Stomach (tissue), 9 donors: Measurements from ENCODE around the gene SIRPB2. TPM values are rescaled to one million over a fixed set of nuclear protein-coding genes. Genes with fewer than 3 reads are reported as not detected.

Experiments used
- DNase-seq, 2 donors: peaks; one replicate each; pipeline versions ENCODE4 v3.0.0 to v3.0.0-alpha.2; 2013 to 2019
- H3K27ac ChIP-seq, 5 donors: fragments of 200-600 bp in 4 of 5; sonication (generic) in 4 of 5; one replicate each; pipeline ENCODE4 v1.5.1; 2013 to 2019; ENCODE audit warnings: mild to moderate bottlenecking in 1 of 5, moderate library complexity in 1 of 5
- H3K27me3 ChIP-seq, 3 donors: fragments of 200-600 bp; sonication (generic); one replicate each; pipeline ENCODE4 v1.5.1; 2017 to 2019; ENCODE audit warnings: mixed run types in 1 of 3
- H3K36me3 ChIP-seq, 4 donors: fragments of 200-600 bp; sonication (generic); 1 replicate in 3 of 4; 2 replicates in 1 of 4; pipeline ENCODE4 v1.5.1; 2016 to 2019
- H3K4me1 ChIP-seq, 4 donors: fragments of 200-600 bp; sonication (generic); one replicate each; pipeline ENCODE4 v1.5.1; 2016 to 2019
- H3K4me3 ChIP-seq, 4 donors: fragments of 200-600 bp; sonication (generic) in 3 of 4; one replicate each; pipeline ENCODE4 v1.5.1; 2016 to 2019; ENCODE audit warnings: mild to moderate bottlenecking in 1 of 4
- H3K9me3 ChIP-seq, 4 donors: fragments of 200-600 bp; sonication (generic); one replicate each; pipeline ENCODE4 v1.5.1; 2016 to 2019
- EP300 ChIP-seq: sonication (generic); formaldehyde crosslinking; IDR thresholded peaks from one replicate; pipeline ENCODE4 v1.6.1; 2017; ENCODE audit warnings: antibody characterized with exemption
- POLR2A ChIP-seq, 4 donors: fragments of 450-650 bp; IDR thresholded peaks; one replicate each; pipeline ENCODE4 v1.6.1; 2016; ENCODE audit warnings: antibody characterized with exemption in 4 of 4, control low read depth in 2 of 4, mild to moderate bottlenecking in 1 of 4, moderate library complexity in 1 of 4
- POLR2AphosphoS5 ChIP-seq, 3 donors: sonication (generic); formaldehyde crosslinking; IDR thresholded peaks; one replicate each; pipeline ENCODE4 v1.6.1; 2016; ENCODE audit warnings: antibody characterized with exemption in 3 of 3
- WGBS, 5 donors: extraction: QIAGEN DNeasy Blood & Tissue Kit in 3 of 5; methylation state at CpG; one replicate each; pipeline versions ENCODE4 v1.1.5 to v1.1.7; 2013 to 2018; 5-methylcytosine and 5-hydroxymethylcytosine counted together
- intact Hi-C: fragments of 100-400 bp; cut with DNase I; formaldehyde crosslinking; loops from one replicate; pipeline ENCODE4 v1.15.1; 2023; ENCODE audit warnings: low total_unique reads
- polyA plus RNA-seq, 3 donors: library from polyadenylated mRNA; stranded (reverse); fragments of 200-250 nt; gene quantifications; one replicate each; pipeline ENCODE4 v1.2.3, GENCODE V29; 2013
- total RNA-seq, 5 donors: library from RNA; depleted of rRNA; stranded (reverse); fragments of >200 nt; gene quantifications; one replicate each; pipeline versions ENCODE4 v1.1.0 to v1.2.3, GENCODE V29; 2014 to 2016
- TF ChIP-seq, protein P1 (sequence below), 7 experiments: fragments of 450-650 bp in 4 of 7; fragments of 200-600 bp in 3 of 7; sonication (generic) in 3 of 7; IDR thresholded peaks; one replicate each; pipeline ENCODE4 v1.5.1; 2016 to 2019; ENCODE audit warnings: antibody characterized with exemption in 7 of 7, control low read depth in 2 of 7, mild to moderate bottlenecking in 1 of 7
- donor health status: healthy with polysubstance abuse.
- donor health status: Bipolar disorder and iron deficiency.
- donor health status: healthy.

SIRPB2 gene
- total and polyA plus RNA-seq, 8 donors, result 0.43 to 7.6 (median 2.4) TPM

- Histone ChIP-seq H3K9me3 (no peaks in the 10 kb centered on the region), H3K27ac (peak overlapping the region in 3 of 5 donors; percentile 9 to 80 (median 77)), H3K4me3 (no peak overlapping the region), H3K36me3 (no peaks in the 10 kb centered on the region), H3K4me1 (peaks cover 0 to 8% (median 0%) of the 10 kb centered on the region in 4 donors), H3K27me3 (peaks cover 0 to 5% (median 0%) of the 10 kb centered on the region in 3 donors)
- DNase-seq, result no peak
- intact Hi-C loops, result no loop called here
- WGBS, 5 donors, result 46 to 53% (median 51%) methylated on average over 2 of the region's 2 CpGs
- no peak for TF ChIP-seq POLR2A (IDR thresholded peaks at IDR 0.05)
- TF ChIP-seq, protein P1, sequence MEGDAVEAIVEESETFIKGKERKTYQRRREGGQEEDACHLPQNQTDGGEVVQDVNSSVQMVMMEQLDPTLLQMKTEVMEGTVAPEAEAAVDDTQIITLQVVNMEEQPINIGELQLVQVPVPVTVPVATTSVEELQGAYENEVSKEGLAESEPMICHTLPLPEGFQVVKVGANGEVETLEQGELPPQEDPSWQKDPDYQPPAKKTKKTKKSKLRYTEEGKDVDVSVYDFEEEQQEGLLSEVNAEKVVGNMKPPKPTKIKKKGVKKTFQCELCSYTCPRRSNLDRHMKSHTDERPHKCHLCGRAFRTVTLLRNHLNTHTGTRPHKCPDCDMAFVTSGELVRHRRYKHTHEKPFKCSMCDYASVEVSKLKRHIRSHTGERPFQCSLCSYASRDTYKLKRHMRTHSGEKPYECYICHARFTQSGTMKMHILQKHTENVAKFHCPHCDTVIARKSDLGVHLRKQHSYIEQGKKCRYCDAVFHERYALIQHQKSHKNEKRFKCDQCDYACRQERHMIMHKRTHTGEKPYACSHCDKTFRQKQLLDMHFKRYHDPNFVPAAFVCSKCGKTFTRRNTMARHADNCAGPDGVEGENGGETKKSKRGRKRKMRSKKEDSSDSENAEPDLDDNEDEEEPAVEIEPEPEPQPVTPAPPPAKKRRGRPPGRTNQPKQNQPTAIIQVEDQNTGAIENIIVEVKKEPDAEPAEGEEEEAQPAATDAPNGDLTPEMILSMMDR (IDR thresholded peaks at IDR 0.05), result no peak
- TF ChIP-seq EP300, result no peak
- no peak for TF ChIP-seq POLR2AphosphoS5 (IDR thresholded peaks at IDR 0.05)
Observed at GRCh38 chr20:1491860-1492642, 831 bp upstream of the SIRPB2 start.

DNA sequence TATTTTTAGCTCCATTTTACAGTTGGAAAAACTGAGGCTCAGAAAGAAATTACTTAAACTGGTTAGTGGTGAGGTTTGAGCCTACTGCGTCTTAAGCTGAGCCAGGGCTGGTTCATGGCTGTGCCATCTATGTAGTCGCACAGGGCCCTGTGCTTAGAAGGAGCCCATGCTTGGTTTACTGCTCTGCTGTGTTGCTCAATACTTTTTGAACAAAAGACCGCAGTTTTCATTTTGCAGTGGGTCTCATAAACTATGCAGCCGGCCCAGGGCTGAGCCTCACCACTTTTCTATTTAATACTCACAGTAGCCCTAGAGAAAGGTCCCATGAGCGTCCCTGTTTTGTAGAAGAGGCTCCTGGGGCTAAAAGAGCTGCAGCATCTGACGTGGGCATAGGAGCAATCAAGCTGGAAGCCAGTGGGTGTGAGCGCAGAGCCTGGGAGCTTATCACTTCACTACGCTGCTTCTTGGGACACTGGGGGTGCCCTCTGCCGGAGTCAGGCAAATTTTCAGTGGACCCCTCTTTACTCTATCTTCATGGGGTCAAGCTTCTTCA is 501 bp downstream of the SIRPB2 start:
- 67 to 76% (median 73%) methylated on average over 9 of the region's 9 CpGs for WGBS, 5 donors
- intact Hi-C loops, result no loop called here
- H3K27ac ChIP-seq, result peak overlapping the region in 4 of 5 donors; percentile 25 to 80 (median 70)
- DNase-seq, result no peak
- peaks cover 0 to 5% (median 0%) of the 10 kb centered on the region in 3 donors for H3K27me3 ChIP-seq
- peak overlapping the region in 3 of 4 donors; percentile 9 to 27 (median 12) for H3K4me3 ChIP-seq
- H3K36me3 ChIP-seq, result no peaks in the 10 kb centered on the region
- H3K9me3 ChIP-seq, result no peaks in the 10 kb centered on the region
- TF ChIP-seq POLR2A (IDR thresholded peaks at IDR 0.05) (no peak), POLR2AphosphoS5 (IDR thresholded peaks at IDR 0.05) (no peak), EP300 (no peak)
- TF ChIP-seq, protein P1 (IDR thresholded peaks at IDR 0.05), result no peak
- H3K4me1 ChIP-seq, result peaks cover 0 to 8% (median 0%) of the 10 kb centered on the region in 4 donors

GRCh38 chr20:1489764-1490436 is 1.3 kb downstream of the SIRPB2 start:
- Histone ChIP-seq H3K27ac (peak overlapping the region in 3 of 5 donors; percentile 63 to 80 (median 77)), H3K4me1 (peaks cover 0 to 8% (median 0%) of the 10 kb centered on the region in 4 donors), H3K27me3 (peaks cover 0 to 5% (median 0%) of the 10 kb centered on the region in 3 donors), H3K4me3 (peak overlapping the region in 3 of 4 donors; percentile 9 to 27 (median 12)), H3K9me3 (no peaks in the 10 kb centered on the region), H3K36me3 (no peaks in the 10 kb centered on the region)
- DNase-seq, result no peak
- 62 to 74% (median 71%) methylated on average over 6 of the region's 6 CpGs for WGBS, 5 donors
- TF ChIP-seq POLR2AphosphoS5 (IDR thresholded peaks at IDR 0.05) (no peak), EP300 (no peak), POLR2A (IDR thresholded peaks at IDR 0.05) (no peak)
- TF ChIP-seq, protein P1 (IDR thresholded peaks at IDR 0.05), result no peak
- intact Hi-C loops, result no loop called here

DNA sequence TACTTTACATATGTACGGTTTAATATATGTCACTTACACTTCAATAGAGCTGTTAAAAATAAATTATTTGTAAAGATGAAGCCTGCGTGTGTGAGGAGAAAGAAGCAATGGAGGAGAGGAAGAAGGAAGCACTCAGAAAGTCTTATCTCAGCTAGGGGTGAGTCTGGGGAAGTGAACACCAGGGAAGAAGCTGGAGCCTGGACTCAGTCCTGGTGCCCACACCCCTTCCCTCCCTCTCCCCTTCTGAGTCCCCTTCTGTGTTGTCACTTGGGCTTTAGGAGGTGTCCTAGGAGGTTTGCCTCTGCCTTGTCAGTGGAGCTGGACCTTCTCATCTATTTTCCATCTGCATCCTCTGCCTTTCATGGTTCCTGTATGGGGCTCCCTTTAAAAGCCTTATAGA is 1.9 kb downstream of the SIRPB2 start:
- H3K9me3 ChIP-seq, result no peaks in the 10 kb centered on the region
- H3K27ac ChIP-seq, result peak overlapping the region in 3 of 5 donors; percentile 20 to 80 (median 77)
- TF ChIP-seq POLR2A (IDR thresholded peaks at IDR 0.05) (no peak), EP300 (no peak)
- TF ChIP-seq, protein P1 (IDR thresholded peaks at IDR 0.05), result no peak
- intact Hi-C loops, result no loop called here
- no peaks in the 10 kb centered on the region for H3K36me3 ChIP-seq
- WGBS, 5 donors, result 71 to 81% (median 75%) methylated on average over 2 of the region's 2 CpGs
- H3K4me3 ChIP-seq, result peak overlapping the region in 3 of 4 donors; percentile 5 to 27 (median 12)
- peaks cover 0 to 5% (median 0%) of the 10 kb centered on the region in 3 donors for H3K27me3 ChIP-seq
- no peak for DNase-seq
- peaks cover 0 to 8% (median 0%) of the 10 kb centered on the region in 4 donors for H3K4me1 ChIP-seq
